ENCODE measurements around the gene TCAIM.
"Not testable (repeated sequence)": the region's sequence is repeated elsewhere in the genome, so short reads cannot be mapped to it uniquely, and the experiment has no call there.

Gene TCAIM

DNA sequence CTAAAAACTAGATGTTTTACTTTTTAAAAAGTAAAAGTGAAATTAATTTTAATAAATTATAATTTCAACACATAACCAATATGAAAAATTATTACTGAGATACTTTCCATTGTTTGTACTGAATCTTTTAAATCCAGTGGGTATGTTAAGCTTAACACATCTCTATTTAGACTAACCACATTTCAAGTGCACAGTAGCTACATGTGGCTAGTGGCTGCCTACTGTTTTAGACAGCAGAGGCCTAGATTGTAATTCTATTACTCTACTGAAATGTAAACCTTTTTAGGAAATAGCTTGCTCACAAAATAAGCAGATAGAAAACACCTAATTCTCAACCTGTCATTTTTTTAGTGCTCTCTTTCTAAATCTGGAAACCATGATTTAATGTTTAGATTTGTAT is 4.9 kb downstream of the TCAIM start:
- H3K27me3 ChIP-seq: no peaks in the 10 kb centered on the region
- H3K9me3 ChIP-seq: no peaks in the 10 kb centered on the region
- TF ChIP-seq CTCF (IDR thresholded peaks at IDR 0.05): no peak
- H3K36me3 ChIP-seq: no peaks in the 10 kb centered on the region
- peak overlapping the region; percentile 75 for H3K27ac ChIP-seq
- H3K4me1 ChIP-seq (ENCODE audit: control insufficient read depth in 1 of 2, insufficient read depth in 1 of 2, low read depth in 1 of 2, low read length in 1 of 2): peaks cover 48% of the 10 kb centered on the region in 2 experiments
- H3K4me3 ChIP-seq (ENCODE audit: low read depth in 1 of 2, low read length in 1 of 2): no peak overlapping the region

GRCh38 chr3:44346590-44346989 is 8.0 kb downstream of the TCAIM start:
- H3K4me1 ChIP-seq (ENCODE audit: control insufficient read depth in 1 of 2, insufficient read depth in 1 of 2, low read depth in 1 of 2, low read length in 1 of 2): peaks cover 26 to 29% of the 10 kb centered on the region in 2 experiments
- not testable (repeated sequence) for H3K27me3 ChIP-seq; H3K9me3 ChIP-seq; H3K4me3 ChIP-seq (ENCODE audit: low read depth in 1 of 2, low read length in 1 of 2); H3K36me3 ChIP-seq
- H3K27ac ChIP-seq: peak overlapping the region; percentile 52

- no peak overlapping the region for H3K4me3 ChIP-seq (ENCODE audit: low read depth in 1 of 2, low read length in 1 of 2)
- peaks cover 7 to 10% of the 10 kb centered on the region in 2 experiments for H3K4me1 ChIP-seq (ENCODE audit: control insufficient read depth in 1 of 2, insufficient read depth in 1 of 2, low read depth in 1 of 2, low read length in 1 of 2)
- no peak for TF ChIP-seq CTCF (IDR thresholded peaks at IDR 0.05)
- no peaks in the 10 kb centered on the region for H3K36me3 ChIP-seq
- no peak overlapping the region for H3K27ac ChIP-seq
- no peaks in the 10 kb centered on the region for H3K27me3 ChIP-seq
- H3K9me3 ChIP-seq: no peaks in the 10 kb centered on the region
Observed at GRCh38 chr3:44348993-44349392, 10.4 kb downstream of the TCAIM start.

DNA sequence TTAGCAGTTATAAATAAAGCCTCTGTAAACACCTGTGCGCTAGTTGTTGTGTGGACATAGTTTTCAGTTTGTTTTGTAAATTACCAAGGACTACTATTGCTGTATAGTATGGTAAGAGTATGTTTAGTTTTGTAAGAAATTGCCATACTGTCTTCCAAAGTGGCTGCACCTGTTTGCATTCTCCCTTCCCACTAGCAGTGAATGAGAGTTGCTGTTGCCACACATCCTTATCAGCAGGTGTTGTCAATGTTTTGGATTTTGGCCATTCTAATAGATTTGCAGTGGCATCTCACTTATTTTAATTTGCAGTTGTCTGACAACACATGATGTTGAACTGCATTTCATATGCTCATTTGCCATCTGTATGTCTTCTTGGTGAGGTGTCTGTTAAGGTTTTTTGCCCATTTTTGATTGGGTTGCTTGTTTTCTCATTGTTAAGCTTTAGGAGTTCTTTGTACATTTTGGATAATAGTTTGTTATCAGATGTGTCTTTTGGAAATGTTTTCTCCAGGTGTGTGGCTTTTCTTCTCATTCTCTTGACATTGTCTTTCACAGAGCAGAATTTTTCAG is 14.9 kb downstream of the TCAIM start:
- no peak for TF ChIP-seq CTCF (IDR thresholded peaks at IDR 0.05)
- Histone ChIP-seq H3K27ac (no peak overlapping the region), H3K27me3 (no peaks in the 10 kb centered on the region), H3K4me1 (ENCODE audit: control insufficient read depth in 1 of 2, insufficient read depth in 1 of 2, low read depth in 1 of 2, low read length in 1 of 2) (no peaks in the 10 kb centered on the region), H3K4me3 (ENCODE audit: low read depth in 1 of 2, low read length in 1 of 2) (no peak overlapping the region), H3K36me3 (peaks cover 20% of the 10 kb centered on the region), H3K9me3 (no peaks in the 10 kb centered on the region)

GRCh38 chr3:44355362-44356033 is 16.9 kb downstream of the TCAIM start:
- Histone ChIP-seq H3K36me3 (peaks cover 34% of the 10 kb centered on the region), H3K4me3 (ENCODE audit: low read depth in 1 of 2, low read length in 1 of 2) (no peak overlapping the region), H3K27me3 (no peaks in the 10 kb centered on the region), H3K27ac (no peak overlapping the region), H3K4me1 (ENCODE audit: control insufficient read depth in 1 of 2, insufficient read depth in 1 of 2, low read depth in 1 of 2, low read length in 1 of 2) (no peaks in the 10 kb centered on the region), H3K9me3 (no peaks in the 10 kb centered on the region)
- TF ChIP-seq CTCF (IDR thresholded peaks at IDR 0.05): no peak

DNA sequence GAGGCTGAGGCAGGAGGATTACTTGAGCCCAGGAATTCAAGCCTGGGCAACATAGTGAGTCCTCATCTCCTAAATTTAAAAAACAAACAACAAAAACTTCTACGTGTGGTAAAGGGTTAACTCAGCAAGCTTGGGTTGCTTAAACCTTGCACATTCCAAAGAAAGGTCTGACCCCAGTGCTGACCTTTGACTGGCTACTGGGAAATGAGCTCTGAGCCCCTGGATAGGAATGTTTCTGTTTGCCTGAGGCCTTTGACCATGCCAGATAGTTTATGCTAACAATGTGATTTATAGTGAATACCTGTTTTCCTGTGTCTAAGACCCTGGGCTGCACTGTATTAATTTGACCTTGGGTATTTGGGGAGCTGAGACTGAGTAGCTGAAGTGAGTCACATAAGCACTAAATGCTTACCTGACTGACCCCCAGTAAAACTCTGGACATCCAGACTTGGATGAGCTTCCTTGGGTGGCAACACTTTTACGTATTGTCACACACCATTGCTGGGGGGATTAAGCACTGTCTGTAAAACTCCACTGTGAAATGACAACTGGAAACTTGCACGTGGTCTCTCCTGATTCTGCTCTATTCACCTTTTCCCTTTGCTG is 20.7 kb downstream of the TCAIM start:
- H3K4me1 ChIP-seq (ENCODE audit: control insufficient read depth in 1 of 2, insufficient read depth in 1 of 2, low read depth in 1 of 2, low read length in 1 of 2): no peaks in the 10 kb centered on the region

More for the DNA sequence above, 20.7 kb downstream of the TCAIM start:
- peaks cover 47% of the 10 kb centered on the region for H3K36me3 ChIP-seq
- no peaks in the 10 kb centered on the region for H3K27me3 ChIP-seq
- no peak overlapping the region for H3K4me3 ChIP-seq (ENCODE audit: low read depth in 1 of 2, low read length in 1 of 2)
- TF ChIP-seq CTCF (IDR thresholded peaks at IDR 0.05): no peak
- H3K27ac ChIP-seq: no peak overlapping the region
- H3K9me3 ChIP-seq: no peaks in the 10 kb centered on the region

Data from neutrophil (primary cell).